IMR-90 (cell line): Measurements from ENCODE around the gene PLCG2. TPM values are rescaled to one million over a fixed set of nuclear protein-coding genes. Genes with fewer than 3 reads are reported as not detected.

ENCODE experiments used
- ATAC-seq: fragments of 200-7000 bp; cut with Tn5 transposase; 2 replicates; pipeline ENCODE4 v1.9.1; 2020; ENCODE audit warnings: low read depth, mild to moderate bottlenecking, moderate library complexity
- BruUV-seq: library from RNA; stranded (reverse); fragments of 400-500 nt; replicated peaks from 2 replicates; lab custom pipeline; 2021; lab: Mats Ljungman, UMichigan
- CTCF ChIA-PET: fragments of 300-600 bp; formaldehyde crosslinking; extraction: SDS; loops from one replicate; lab custom pipeline; 2021; ENCODE audit warnings: antibody characterized with exemption; lab: Yijun Ruan, JAX
- POLR2A ChIA-PET: fragments of 300-600 bp; sonication (Branson Sonifier 250); formaldehyde crosslinking; loops from one replicate; lab custom pipeline; 2022; ENCODE audit warnings: antibody characterized with exemption; ENCODE audit not compliant: unreplicated experiment; lab: Charles Lee
- DNase-seq: peaks from one replicate; pipeline ENCODE4 v3.0.0; 2013
- H2AFZ ChIP-seq: replicated peaks from 2 replicates; pipeline ENCODE3; 2013; ENCODE audit warnings: low read length, mild to moderate bottlenecking; ENCODE audit not compliant: poor library complexity
- H2AK5ac ChIP-seq: 2 replicates; pipeline ENCODE4 v1.6.1; 2013; ENCODE audit warnings: low read depth, low read length, inconsistent platforms
- H2AK9ac ChIP-seq: replicated peaks from 2 replicates; pipeline ENCODE3; 2013; ENCODE audit warnings: mild to moderate bottlenecking, low read depth, low read length, moderate library complexity; ENCODE audit not compliant: poor library complexity
- H2BK120ac ChIP-seq: 2 replicates; pipeline ENCODE4 v1.6.1; 2013; ENCODE audit warnings: low read depth, low read length, inconsistent platforms
- H2BK15ac ChIP-seq: 3 replicates; pipeline ENCODE4 v1.6.1; 2013; ENCODE audit warnings: low read depth, low read length, inconsistent platforms
- H2BK20ac ChIP-seq: 2 replicates; pipeline ENCODE4 v1.6.1; 2013; ENCODE audit warnings: low read depth, mild to moderate bottlenecking, inconsistent platforms, low read length, moderate library complexity
- H2BK5ac ChIP-seq: 2 replicates; pipeline ENCODE4 v1.6.1; 2013; ENCODE audit warnings: mild to moderate bottlenecking, low read depth, low read length, inconsistent platforms; ENCODE audit not compliant: poor library complexity, severe bottlenecking
- H3K14ac ChIP-seq: replicated peaks from 2 replicates; pipeline ENCODE4 v1.6.1; 2013; ENCODE audit warnings: low read depth, low read length, inconsistent platforms
- H3K18ac ChIP-seq: 2 replicates; pipeline ENCODE4 v1.6.1; 2013; ENCODE audit warnings: low read depth, low read length, control low read depth
- H3K23ac ChIP-seq: 2 replicates; pipeline ENCODE4 v1.6.1; 2013; ENCODE audit warnings: low read depth, low read length, inconsistent platforms
- H3K27ac ChIP-seq: 2 replicates; pipeline ENCODE4 v1.5.1; 2013; ENCODE audit warnings: mild to moderate bottlenecking, control low read depth, low read length; ENCODE audit not compliant: insufficient read depth
- H3K27me3 ChIP-seq: 2 replicates; pipeline ENCODE4 v1.6.1; 2013; ENCODE audit warnings: low read length; ENCODE audit not compliant: control insufficient read depth, insufficient read depth
- H3K36me3 ChIP-seq: 2 replicates; pipeline ENCODE4 v1.6.1; 2013; ENCODE audit warnings: low read length, mixed read lengths; ENCODE audit not compliant: control insufficient read depth, insufficient read depth
- H3K4ac ChIP-seq: 2 replicates; pipeline ENCODE4 v1.6.1; 2013; ENCODE audit warnings: low read depth, low read length, inconsistent platforms
- H3K4me1 ChIP-seq: 2 replicates; pipeline ENCODE4 v1.6.1; 2013; ENCODE audit warnings: low read length, mixed read lengths; ENCODE audit not compliant: control insufficient read depth, insufficient read depth
- H3K4me2 ChIP-seq: 2 replicates; pipeline ENCODE4 v1.6.1; 2013; ENCODE audit warnings: low read depth, mild to moderate bottlenecking, control low read depth, low read length, moderate library complexity
- H3K4me3 ChIP-seq: 2 replicates; pipeline ENCODE4 v1.5.1; 2013; ENCODE audit warnings: low read depth, mild to moderate bottlenecking, control low read depth, low read length, moderate library complexity; ENCODE audit not compliant: insufficient read depth
- H3K56ac ChIP-seq: 2 replicates; pipeline ENCODE4 v1.6.1; 2013; ENCODE audit warnings: low read length, inconsistent platforms; ENCODE audit not compliant: insufficient read depth; ENCODE audit errors: extremely low read depth
- H3K79me1 ChIP-seq, 2 experiments: 2 replicates each; pipeline ENCODE4 v1.6.1; 2013; ENCODE audit warnings: low read length in 2 of 2, inconsistent platforms in 1 of 2, low read depth in 1 of 2
- H3K9ac ChIP-seq: 2 replicates; pipeline ENCODE4 v1.6.1; 2013; ENCODE audit warnings: low read depth, low read length, control low read depth
- H3K9me1 ChIP-seq: 2 replicates; pipeline ENCODE4 v1.6.1; 2013; ENCODE audit warnings: low read length, inconsistent platforms; ENCODE audit not compliant: insufficient read depth
- H3K9me3 ChIP-seq: 2 replicates; pipeline ENCODE4 v1.6.1; 2013; ENCODE audit warnings: low read length; ENCODE audit not compliant: control insufficient read depth, insufficient read depth
- H4K20me1 ChIP-seq: 2 replicates; pipeline ENCODE4 v1.6.1; 2013; ENCODE audit warnings: low read length, inconsistent platforms; ENCODE audit not compliant: insufficient read depth
- H4K5ac ChIP-seq: 2 replicates; pipeline ENCODE4 v1.6.1; 2013; ENCODE audit warnings: mild to moderate bottlenecking, low read depth, low read length, control low read depth
- H4K8ac ChIP-seq, 2 experiments: 2 replicates each; pipeline ENCODE4 v1.6.1; 2013; ENCODE audit warnings: low read depth in 2 of 2, low read length in 2 of 2, control low read depth in 1 of 2, inconsistent platforms in 1 of 2
- H4K91ac ChIP-seq: 2 replicates; pipeline ENCODE4 v1.6.1; 2013; ENCODE audit warnings: low read depth, low read length, inconsistent platforms; ENCODE audit not compliant: insufficient read depth
- CEBPB ChIP-seq: IDR thresholded peaks from 2 replicates; pipeline ENCODE4 v1.6.1; 2012; ENCODE audit warnings: low read depth, low read length, improper control_type of control experiment
- ELK1 ChIP-seq: fragments of 150-350 bp; IDR thresholded peaks from 2 replicates; pipeline ENCODE4 v1.6.1; 2016; ENCODE audit warnings: low read depth, mild to moderate bottlenecking, low read length, moderate library complexity, borderline replicate concordance
- MAFK ChIP-seq: IDR thresholded peaks from 2 replicates; pipeline ENCODE4 v1.6.1; 2012; ENCODE audit warnings: low read depth, low read length, improper control_type of control experiment
- RFX5 ChIP-seq: IDR thresholded peaks from 2 replicates; pipeline ENCODE4 v1.8.0; 2012; ENCODE audit warnings: low read depth, mild to moderate bottlenecking, low read length, moderate library complexity
- WGBS, 2 experiments: methylation state at CpG; one replicate each; pipeline versions ENCODE4 v1.1.5 to v1.1.7; 2013; ENCODE audit warnings: missing lambda C conversion rate in 2 of 2; ENCODE audit not compliant: insufficient read length in 1 of 2; ENCODE audit errors: extremely low coverage in 2 of 2; 5-methylcytosine and 5-hydroxymethylcytosine counted together
- dilution Hi-C: fragments of 300-500 bp; cut with HindIII; formaldehyde crosslinking; loops from one replicate; pipeline ENCODE4 v1.14.3; 2018; ENCODE audit warnings: low sequenced_read_pairs; ENCODE audit not compliant: unreplicated experiment
- in situ Hi-C: fragments of 300-500 bp; cut with MboI; formaldehyde crosslinking; loops from 3 replicates; pipeline ENCODE4 v1.14.3; 2019; ENCODE audit warnings: low sequenced_read_pairs, inconsistent platforms, mixed read lengths
- intact Hi-C: fragments of 100-400 bp; cut with micrococcal nuclease; formaldehyde crosslinking; loops from 2 replicates; pipeline ENCODE4 v1.10.0; 2022
- polyA plus RNA-seq, 3 experiments: library from polyadenylated mRNA; depleted of rRNA; stranded (reverse); fragments of >200 nt; gene quantifications; 2 replicates each; pipeline ENCODE4 v1.2.3, GENCODE V29; 2012; ENCODE audit warnings: low replicate concordance in 1 of 3
- total RNA-seq: library from RNA; depleted of rRNA; stranded (reverse); fragments of >200 nt; gene quantifications from 2 replicates; pipeline ENCODE4 v1.2.3, GENCODE V29; 2012
- TF ChIP-seq, protein P1 (sequence below): fragments of 150-350 bp; IDR thresholded peaks from 2 replicates; pipeline ENCODE4 v1.6.1; 2017; ENCODE audit warnings: mild to moderate bottlenecking, antibody characterized with exemption, low read length, low read depth

Gene PLCG2
- total and polyA plus RNA-seq, 2 of the 4 experiments (the other 2 are of a cell fraction) = 0.14 to 0.18 TPM

DNA sequence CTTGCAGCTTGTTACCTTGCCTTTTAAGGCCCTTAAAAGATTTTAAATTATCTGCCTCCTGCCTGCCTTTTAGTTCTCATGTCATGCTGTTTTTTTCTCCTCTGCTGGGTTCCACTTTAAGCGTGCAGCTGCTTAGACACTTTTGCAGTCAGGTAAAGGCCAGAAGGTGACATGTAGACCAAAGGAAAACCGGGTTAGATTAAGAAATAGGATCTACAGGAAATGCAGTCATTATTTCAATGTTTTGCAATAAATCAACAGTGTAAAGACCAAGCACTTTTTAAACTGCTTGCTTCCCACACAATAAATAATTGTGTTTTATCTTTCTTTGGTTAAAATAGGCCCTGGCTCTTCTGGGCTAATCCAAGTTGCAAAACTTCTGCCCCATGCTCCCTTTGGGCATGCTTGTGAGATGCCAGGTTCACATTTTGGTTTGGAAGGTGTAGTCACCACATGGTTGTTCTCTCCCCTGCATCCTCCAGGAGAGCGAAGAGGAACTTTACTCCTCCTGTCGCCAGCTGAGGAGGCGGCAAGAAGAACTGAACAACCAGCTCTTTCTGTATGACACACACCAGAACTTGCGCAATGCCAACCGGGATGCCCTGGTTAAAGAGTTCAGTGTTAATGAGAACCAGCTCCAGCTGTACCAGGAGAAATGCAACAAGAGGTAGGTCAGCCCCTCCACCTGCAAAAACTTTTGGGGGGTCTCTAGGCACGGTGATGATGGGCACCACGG lies 177.3 kb downstream of the PLCG2 start:
- 76% methylated on average over 4 of the region's 9 CpGs; no CpG with 5 or more reads in 1 of the 2 experiments for WGBS, 2 experiments
- no peak overlapping the region for H3K4me3 ChIP-seq
- no peak overlapping the region for H3K9ac ChIP-seq
- peaks cover 2% of the 10 kb centered on the region; the same call in 1 of the 2 replicates for H3K27me3 ChIP-seq
- no peak overlapping the region for H3K14ac ChIP-seq
- no peaks in the 10 kb centered on the region for H4K20me1 ChIP-seq
- ChIA-PET CTCF (no interaction called here), POLR2A (no interaction called here)
- no peak overlapping the region for H3K27ac ChIP-seq
- no peak overlapping the region for H2BK15ac ChIP-seq
- intact Hi-C loops = loop anchor here (10.0 kb wide), 1 partner anchor 62 kb away; no protein-coding TSS in a partner anchor
- no peak overlapping the region for H2AK9ac ChIP-seq
- no peak overlapping the region for H3K56ac ChIP-seq
- H3K4ac ChIP-seq = no peak overlapping the region
- H3K36me3 ChIP-seq = no peaks in the 10 kb centered on the region
- H3K18ac ChIP-seq = no peak overlapping the region
- in situ Hi-C loops = no loop called here
- H2BK120ac ChIP-seq = no peak overlapping the region
- H4K91ac ChIP-seq = no peak overlapping the region
- TF ChIP-seq, protein P1, sequence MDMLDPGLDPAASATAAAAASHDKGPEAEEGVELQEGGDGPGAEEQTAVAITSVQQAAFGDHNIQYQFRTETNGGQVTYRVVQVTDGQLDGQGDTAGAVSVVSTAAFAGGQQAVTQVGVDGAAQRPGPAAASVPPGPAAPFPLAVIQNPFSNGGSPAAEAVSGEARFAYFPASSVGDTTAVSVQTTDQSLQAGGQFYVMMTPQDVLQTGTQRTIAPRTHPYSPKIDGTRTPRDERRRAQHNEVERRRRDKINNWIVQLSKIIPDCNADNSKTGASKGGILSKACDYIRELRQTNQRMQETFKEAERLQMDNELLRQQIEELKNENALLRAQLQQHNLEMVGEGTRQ = no peak
- peak; percentile 82 for TF ChIP-seq CEBPB
- no peak for TF ChIP-seq RFX5
- no peak for TF ChIP-seq ELK1
- no peak for TF ChIP-seq MAFK
- no peak overlapping the region for H3K23ac ChIP-seq
- no TSS peak for BruUV-seq
- dilution Hi-C loops = no loop called here
- DNase-seq (no peak), ATAC-seq (no peak)
- H3K79me1 ChIP-seq = no peaks in the 10 kb centered on the region
- H4K8ac ChIP-seq = no peak overlapping the region
- no peak overlapping the region for H3K4me2 ChIP-seq
- H4K5ac ChIP-seq = no peak overlapping the region
- no peak overlapping the region for H2AK5ac ChIP-seq
- H3K9me1 ChIP-seq = no peaks in the 10 kb centered on the region
- no peak overlapping the region for H2BK20ac ChIP-seq
- H2AFZ ChIP-seq = no peak overlapping the region
- no peaks in the 10 kb centered on the region for H3K4me1 ChIP-seq
- H2BK5ac ChIP-seq = no peak overlapping the region
- H3K9me3 ChIP-seq = no peaks in the 10 kb centered on the region
